ES-I3 (cell line): ENCODE data around the gene SORD.
"Not testable (repeated sequence)": the region's sequence is repeated elsewhere in the genome, so short reads cannot be mapped to it uniquely, and the experiment has no call there.

Experiments
- H3K36me3 ChIP-seq: 2 replicates; pipeline ENCODE4 v1.6.1; 2013; ENCODE audit warnings: mild to moderate bottlenecking, low read length, control low read depth, moderate library complexity; ENCODE audit not compliant: insufficient read depth
- H3K4me1 ChIP-seq: 2 replicates; pipeline ENCODE4 v1.6.1; 2013; ENCODE audit warnings: mild to moderate bottlenecking, control low read depth, low read length; ENCODE audit not compliant: insufficient read depth
- H3K9ac ChIP-seq: 2 replicates; pipeline ENCODE4 v1.6.1; 2013; ENCODE audit warnings: low read depth, mild to moderate bottlenecking, low read length, moderate library complexity
- H3K9me3 ChIP-seq: 2 replicates; pipeline ENCODE4 v1.6.1; 2013; ENCODE audit warnings: mild to moderate bottlenecking, low read length, moderate library complexity; ENCODE audit not compliant: control insufficient read depth, insufficient read depth

The SORD gene

DNA sequence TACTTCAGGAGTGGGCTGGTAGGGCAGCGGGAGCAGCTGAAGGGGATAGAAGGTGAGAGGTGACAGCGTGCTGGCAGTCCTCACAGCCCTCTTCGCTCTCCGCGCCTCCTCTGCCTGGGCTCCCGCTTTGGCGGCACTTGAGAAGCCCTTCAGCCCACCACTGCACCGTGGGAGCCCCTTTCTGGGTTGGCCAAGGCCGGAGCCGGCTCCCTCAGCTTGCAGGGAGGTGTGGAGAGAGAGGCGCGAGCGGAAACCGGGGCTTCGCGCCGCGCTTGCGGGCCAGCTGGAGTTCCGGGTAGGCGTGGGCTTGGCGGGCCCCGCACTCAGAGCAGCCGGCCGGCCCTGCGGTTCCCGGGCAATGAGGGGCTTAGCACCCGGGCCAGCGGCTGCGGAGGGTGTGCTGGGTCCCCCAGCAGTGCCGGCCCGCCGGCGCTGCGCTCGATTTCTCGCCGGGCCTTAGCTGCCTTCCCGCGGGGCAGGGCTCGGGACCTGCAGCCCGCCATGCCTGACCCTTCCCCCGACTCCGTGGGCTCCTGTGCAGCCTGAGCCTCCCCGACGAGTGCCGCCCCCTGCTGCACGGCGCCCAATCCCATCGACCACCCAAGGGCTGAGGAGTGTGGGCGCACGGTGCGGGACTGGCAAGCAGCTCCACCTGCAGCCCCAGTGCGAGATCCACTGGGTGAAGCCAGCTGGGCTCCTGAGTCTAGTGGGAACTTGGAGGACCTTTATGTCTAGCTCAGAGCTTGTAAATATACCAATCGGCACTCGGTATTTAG, 11.8 kb downstream of the SORD start:
- not testable (repeated sequence) for H3K9me3 ChIP-seq, H3K36me3 ChIP-seq, H3K9ac ChIP-seq, H3K4me1 ChIP-seq

DNA sequence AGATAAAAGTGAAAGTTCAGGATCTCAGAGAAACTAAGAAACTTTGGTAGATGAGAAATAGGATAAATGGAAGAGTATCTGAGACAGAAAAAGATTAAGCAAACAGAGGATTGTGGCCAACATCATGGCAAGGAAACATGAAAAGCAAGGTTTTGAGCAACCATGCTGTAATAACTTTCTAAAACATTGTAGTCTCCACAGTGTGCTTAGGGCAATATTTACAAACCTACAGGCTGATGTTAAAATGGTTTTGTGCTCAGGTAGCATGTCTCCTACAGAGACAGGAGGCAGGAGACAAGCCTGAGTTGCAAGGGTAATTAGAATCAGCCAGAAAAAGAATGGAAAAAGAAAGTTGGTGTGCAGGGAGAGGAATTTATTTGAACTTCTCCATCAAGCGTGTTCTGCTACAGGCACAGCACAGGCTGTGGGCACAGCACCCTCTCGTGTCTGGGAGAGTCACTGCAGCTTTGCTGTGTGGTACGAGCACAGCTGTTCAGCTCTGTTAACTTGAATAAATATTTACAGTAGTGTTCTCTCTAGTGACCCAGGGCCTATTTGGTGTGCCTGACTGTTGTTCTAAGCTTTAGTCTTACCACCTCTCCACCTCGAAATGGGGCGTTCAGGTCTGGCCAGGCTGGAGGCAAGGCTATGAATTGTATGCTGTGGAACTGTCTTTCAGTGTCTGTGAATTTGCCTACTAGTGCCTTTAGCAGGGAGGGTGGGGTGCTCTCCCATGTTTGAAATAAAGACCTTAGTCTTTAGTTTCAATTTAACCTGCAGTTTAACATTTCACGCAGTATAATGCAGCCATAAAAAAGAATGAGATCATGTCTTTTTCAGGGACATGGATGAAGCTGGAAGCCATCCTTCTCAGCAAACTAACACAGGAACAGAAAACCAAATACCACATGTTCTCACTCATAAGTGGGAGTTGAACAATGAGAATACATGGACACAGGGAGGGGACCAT, 14.1 kb downstream of the SORD start:
- H3K4me1 ChIP-seq, H3K36me3 ChIP-seq, H3K9ac ChIP-seq, H3K9me3 ChIP-seq: not testable (repeated sequence)

GRCh38 chr15:45037936-45038335, 14.9 kb downstream of the SORD start:
- Histone ChIP-seq H3K4me1 (no peaks in the 10 kb centered on the region), H3K36me3 (no peaks in the 10 kb centered on the region), H3K9ac (no peak overlapping the region), H3K9me3 (no peaks in the 10 kb centered on the region)

DNA sequence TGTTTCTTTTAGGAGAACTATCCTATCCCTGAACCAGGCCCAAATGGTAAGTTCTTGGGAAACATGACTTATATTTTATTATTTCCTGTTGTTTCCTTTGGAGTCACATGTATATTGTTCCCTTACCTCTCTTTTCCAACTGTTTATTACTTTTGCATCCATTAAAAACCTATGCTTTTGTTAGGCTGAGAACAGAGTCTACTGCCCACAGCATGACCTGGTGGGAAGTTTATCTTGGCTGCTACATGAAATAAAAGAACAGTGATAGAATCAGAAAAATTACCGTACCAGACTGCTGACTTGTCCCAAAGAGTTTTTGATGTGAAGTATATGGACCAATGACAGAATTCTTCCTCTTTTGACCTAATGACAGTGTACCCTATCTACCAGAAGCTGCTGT, 17.4 kb downstream of the SORD start:
- H3K9ac ChIP-seq, H3K36me3 ChIP-seq, H3K9me3 ChIP-seq, H3K4me1 ChIP-seq: not testable (repeated sequence)

DNA sequence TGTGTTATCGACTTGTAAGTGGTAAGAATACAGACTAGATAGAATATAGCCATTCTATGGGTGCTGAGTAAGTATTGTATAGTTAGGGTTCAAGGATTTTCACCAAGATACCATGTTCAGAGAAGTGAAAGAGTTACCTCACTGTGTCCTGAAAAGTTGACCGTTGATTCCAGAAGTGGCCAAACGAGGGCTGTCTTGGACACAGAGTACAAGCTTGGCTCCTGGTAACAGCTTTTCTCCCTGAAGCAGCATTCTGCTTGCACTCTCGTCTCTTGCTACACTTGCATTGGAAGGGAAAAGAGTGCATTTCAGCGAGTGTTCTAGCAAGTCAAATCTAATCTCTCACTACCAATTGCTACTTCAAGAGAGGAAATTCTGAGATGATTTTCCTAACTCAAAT, 18.5 kb downstream of the SORD start:
- H3K9me3 ChIP-seq, H3K36me3 ChIP-seq, H3K4me1 ChIP-seq, H3K9ac ChIP-seq: not testable (repeated sequence)

DNA sequence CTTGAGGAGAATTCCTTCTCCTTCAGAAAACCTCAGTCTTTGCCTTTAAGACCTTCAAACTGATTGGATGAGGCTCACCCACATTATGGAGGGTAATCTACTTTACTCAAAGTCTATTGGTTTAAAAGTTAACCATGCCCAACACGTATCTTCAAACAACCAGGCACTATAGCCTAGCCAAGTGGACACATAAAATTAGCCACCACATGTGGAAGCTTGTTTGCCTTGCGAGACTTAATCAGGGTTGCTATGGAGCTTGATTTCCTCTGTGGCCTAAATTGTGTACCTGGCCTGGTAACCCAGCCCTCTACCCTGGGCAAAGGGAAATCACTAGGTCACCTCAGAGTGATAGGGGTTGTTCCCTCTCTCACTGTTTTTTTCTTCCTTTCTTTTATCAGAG, 19.9 kb downstream of the SORD start:
- H3K9me3 ChIP-seq, H3K36me3 ChIP-seq, H3K4me1 ChIP-seq, H3K9ac ChIP-seq: not testable (repeated sequence)

DNA sequence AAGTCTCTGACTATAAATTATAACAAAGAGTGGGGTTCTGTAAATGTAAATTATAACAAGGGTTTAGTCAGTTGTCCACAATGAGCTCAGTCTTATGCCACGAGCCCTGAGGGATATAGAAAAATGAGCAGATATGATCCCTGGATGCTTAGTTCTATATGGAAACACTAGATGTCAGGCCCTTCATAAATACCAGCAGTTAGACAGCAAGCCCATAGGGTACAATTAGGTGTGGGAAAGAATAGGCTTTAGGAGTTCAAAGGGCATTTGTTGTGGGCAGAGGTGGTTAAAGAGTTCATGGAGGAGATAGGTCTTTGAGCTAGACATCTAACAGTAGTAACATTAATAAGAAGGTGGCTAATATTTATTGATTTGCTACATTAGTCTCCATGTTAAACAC, 21.3 kb downstream of the SORD start:
- H3K36me3 ChIP-seq, H3K9ac ChIP-seq, H3K4me1 ChIP-seq, H3K9me3 ChIP-seq: not testable (repeated sequence)

DNA sequence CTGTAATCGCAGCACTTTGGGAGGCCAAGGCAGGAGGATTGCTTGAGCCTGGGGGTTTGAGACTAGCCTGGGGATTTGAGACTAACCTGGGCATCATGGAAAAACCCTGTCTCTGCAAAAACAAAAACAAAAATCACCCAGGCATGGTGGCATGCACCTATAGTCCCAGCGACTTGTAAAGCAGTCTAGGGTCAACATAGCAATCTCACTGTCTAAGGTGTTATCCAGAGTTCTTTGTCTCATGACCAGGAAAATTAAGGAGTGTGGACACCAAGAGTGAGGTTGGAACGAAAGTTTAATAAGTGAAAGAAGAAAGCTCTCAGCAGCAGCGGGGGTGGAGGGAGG, 25.4 kb downstream of the SORD start:
- not testable (repeated sequence) for H3K36me3 ChIP-seq, H3K9ac ChIP-seq, H3K9me3 ChIP-seq

DNA sequence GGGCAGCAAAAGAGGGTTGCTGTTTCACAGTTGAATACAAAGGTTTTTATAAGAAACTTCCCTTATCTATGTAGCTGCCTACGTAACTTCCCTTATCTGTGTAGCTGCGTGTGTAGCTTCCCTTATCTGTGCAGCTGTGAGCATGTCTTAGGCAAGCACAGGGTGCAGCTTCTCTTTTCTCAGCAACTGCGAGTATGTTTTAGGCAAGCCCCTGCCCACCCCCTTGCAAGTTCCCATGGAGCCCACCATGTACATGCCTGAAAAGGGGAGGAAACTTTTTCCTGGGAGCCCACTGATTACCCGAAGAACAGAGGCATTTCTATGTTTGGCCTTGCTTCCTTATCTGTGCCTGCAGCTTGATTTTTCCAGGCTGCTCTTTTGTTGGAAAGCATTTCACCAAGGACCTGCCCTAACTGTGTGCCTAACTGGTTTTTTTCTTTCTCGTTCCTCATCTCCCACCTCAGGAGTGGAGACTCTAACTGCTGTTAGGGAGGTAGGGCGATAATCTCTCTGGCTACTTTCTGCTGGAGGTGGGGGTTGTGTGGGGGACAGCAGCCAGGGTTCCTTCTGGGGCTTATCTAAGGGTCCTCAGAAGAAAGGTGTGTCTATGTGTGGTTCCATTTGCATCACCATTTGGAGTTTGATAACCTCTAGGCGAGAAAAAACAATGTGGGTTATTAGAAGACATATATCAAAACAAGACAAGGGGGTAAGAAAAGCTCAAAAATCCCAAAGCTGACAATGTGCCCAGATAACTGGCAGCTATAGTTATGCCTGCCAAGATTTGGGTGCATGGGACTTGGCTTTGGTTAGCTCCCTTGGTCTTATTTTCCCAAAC, 26.0 kb downstream of the SORD start:
- Histone ChIP-seq H3K4me1 (no peaks in the 10 kb centered on the region), H3K36me3 (no peaks in the 10 kb centered on the region; the same call in 1 of the 2 replicates), H3K9me3 (peaks cover 7% of the 10 kb centered on the region), H3K9ac (no peak overlapping the region)

More for the DNA sequence above, 25.4 kb downstream of the SORD start:
- not testable (repeated sequence) for H3K4me1 ChIP-seq

DNA sequence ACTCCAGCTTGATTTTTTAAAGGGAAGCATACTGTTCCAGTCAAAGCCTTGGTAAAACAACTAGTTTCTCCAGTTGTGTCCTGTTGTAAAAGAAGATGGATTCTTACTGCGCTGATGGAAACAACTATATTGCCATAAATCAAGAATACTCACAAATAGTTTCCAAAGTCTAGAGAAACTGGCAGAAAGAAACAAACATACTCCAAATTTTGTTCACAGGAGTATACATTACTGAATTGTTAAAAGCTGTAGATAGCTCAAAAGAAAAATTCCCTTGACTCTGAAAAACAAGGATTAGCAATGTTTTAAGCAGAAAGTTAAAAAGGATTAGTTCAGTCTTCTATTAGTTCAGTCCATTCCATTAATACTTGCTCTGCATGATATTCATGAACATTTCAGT, 27.6 kb downstream of the SORD start:
- peaks cover 7% of the 10 kb centered on the region for H3K9me3 ChIP-seq
- no peaks in the 10 kb centered on the region for H3K4me1 ChIP-seq
- H3K36me3 ChIP-seq, result no peaks in the 10 kb centered on the region; the same call in 1 of the 2 replicates
- H3K9ac ChIP-seq, result no peak overlapping the region

DNA sequence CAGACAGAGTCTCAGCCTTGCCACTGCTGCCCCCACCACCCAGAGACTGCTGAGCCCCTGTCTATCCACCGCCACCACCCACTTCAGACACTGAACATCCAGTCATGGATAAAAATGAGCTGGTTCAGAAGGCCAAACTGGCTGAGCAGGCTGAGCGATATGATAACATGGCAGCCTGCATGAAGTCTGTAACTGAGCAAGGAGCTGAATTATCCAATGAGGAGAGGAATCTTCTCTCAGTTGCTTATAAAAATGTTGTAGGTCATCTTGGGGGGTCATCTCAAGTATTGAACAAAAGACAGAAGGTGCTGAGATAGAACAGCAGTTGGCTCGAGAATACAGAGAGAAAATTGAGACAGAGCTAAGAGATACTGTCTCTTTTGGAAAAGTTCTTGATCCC, 29.7 kb downstream of the SORD start:
- H3K36me3 ChIP-seq, H3K9ac ChIP-seq, H3K4me1 ChIP-seq, H3K9me3 ChIP-seq: not testable (repeated sequence)

DNA sequence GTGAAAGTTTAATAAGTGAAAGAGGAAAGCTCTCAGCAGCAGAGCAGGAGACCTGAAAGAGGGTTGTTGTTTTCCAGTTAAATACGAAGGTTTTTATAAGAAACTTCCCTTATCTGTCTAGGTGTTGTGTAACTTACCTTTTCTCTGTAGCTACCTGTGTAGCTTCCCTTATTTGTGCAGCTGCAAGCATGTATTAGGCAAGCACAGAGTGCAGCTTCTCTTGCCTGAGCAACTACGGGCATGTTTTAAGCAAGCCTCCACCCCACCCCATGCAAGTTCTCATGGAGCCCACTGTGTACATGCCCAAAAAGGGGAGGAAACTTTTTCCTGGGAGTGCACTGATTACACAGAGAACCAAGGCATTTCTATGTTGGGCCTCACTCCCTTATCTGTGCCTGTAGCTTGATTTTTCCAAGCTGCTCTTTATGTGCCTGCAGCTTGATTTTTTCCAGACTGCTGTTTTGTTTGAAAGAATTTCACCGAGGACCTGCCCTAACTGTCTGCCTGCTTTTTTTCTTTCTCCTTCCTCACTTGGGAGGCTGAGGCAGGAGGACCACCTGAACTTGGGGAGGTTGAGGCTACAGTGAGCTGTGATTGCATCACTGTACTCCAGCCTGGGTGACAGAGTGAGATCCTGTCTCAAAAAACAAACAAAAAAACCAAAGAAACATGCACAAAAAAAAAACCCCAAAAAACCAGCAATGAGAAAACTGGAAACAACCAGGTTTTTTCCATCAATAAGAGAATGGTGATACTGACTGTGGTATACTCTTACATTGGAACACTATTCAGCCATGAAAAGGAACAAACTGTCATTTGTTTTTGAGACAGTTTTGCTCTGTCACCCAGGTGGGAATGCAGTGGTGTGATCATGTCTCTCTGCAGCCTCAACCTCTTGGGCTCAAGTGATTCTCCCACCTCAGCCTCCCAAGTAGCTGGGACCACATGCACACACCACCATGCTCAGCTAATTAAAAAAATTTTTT, 36.0 kb downstream of the SORD start:
- H3K9ac ChIP-seq, H3K4me1 ChIP-seq, H3K36me3 ChIP-seq, H3K9me3 ChIP-seq: not testable (repeated sequence)

GRCh38 chr15:45062301-45062700, 39.3 kb downstream of the SORD start:
- H3K36me3 ChIP-seq, H3K9me3 ChIP-seq, H3K4me1 ChIP-seq, H3K9ac ChIP-seq: not testable (repeated sequence)

- H3K36me3 ChIP-seq, result no peaks in the 10 kb centered on the region
- H3K9me3 ChIP-seq, result no peaks in the 10 kb centered on the region
- H3K9ac ChIP-seq, result no peak overlapping the region
- H3K4me1 ChIP-seq, result no peaks in the 10 kb centered on the region
Observed at GRCh38 chr15:45064386-45064785, 41.4 kb downstream of the SORD start.
